Stimulated activated CD8-positive, alpha-beta memory T cell treated with anti-CD3 and anti-CD28 coated beads, Interleukin-4, amount 100 ng/mL, for 24 hours (primary cell): ENCODE measurements around the gene HOXA1.

Source experiments
- DNase-seq: peaks from one replicate; pipeline ENCODE4 v3.0.0-alpha.2; 2020; ENCODE audit warnings: low read depth

The HOXA1 gene

GRCh38 chr7:27116962-27117886 is 21.4 kb upstream of the HOXA1 start:
- DNase-seq: no peak

GRCh38 chr7:27116031-27116961 is 20.5 kb upstream of the HOXA1 start:
- no peak for DNase-seq

GRCh38 chr7:27115221-27116026 is 19.6 kb upstream of the HOXA1 start:
- no peak for DNase-seq

- no peak for DNase-seq
These were observed 19.1 kb upstream of the HOXA1 start for GRCh38 chr7:27114881-27115220.

- no peak for DNase-seq
These were observed 18.4 kb upstream of the HOXA1 start for GRCh38 chr7:27113991-27114769.

- no peak for DNase-seq
These were observed 17.5 kb upstream of the HOXA1 start for GRCh38 chr7:27112955-27113949.

GRCh38 chr7:27112361-27112760 is 16.6 kb upstream of the HOXA1 start:
- no peak for DNase-seq

- DNase-seq: no peak
These were observed 16.0 kb upstream of the HOXA1 start for GRCh38 chr7:27111751-27112277.

- no peak for DNase-seq
These were observed 15.4 kb upstream of the HOXA1 start for GRCh38 chr7:27111042-27111750.

- DNase-seq: no peak
These were observed 14.6 kb upstream of the HOXA1 start for GRCh38 chr7:27110186-27111031.

- no peak for DNase-seq
These were observed 13.8 kb upstream of the HOXA1 start for GRCh38 chr7:27109466-27110185.

- DNase-seq: no peak
These were observed 12.8 kb upstream of the HOXA1 start for GRCh38 chr7:27108390-27109127.

GRCh38 chr7:27107391-27108381 is 11.9 kb upstream of the HOXA1 start:
- no peak for DNase-seq

GRCh38 chr7:27106901-27107240 is 11.1 kb upstream of the HOXA1 start:
- DNase-seq: no peak

GRCh38 chr7:27106181-27106900 is 10.5 kb upstream of the HOXA1 start:
- no peak for DNase-seq
